ENCODE results near the gene METTL3.

The METTL3 gene

DNA sequence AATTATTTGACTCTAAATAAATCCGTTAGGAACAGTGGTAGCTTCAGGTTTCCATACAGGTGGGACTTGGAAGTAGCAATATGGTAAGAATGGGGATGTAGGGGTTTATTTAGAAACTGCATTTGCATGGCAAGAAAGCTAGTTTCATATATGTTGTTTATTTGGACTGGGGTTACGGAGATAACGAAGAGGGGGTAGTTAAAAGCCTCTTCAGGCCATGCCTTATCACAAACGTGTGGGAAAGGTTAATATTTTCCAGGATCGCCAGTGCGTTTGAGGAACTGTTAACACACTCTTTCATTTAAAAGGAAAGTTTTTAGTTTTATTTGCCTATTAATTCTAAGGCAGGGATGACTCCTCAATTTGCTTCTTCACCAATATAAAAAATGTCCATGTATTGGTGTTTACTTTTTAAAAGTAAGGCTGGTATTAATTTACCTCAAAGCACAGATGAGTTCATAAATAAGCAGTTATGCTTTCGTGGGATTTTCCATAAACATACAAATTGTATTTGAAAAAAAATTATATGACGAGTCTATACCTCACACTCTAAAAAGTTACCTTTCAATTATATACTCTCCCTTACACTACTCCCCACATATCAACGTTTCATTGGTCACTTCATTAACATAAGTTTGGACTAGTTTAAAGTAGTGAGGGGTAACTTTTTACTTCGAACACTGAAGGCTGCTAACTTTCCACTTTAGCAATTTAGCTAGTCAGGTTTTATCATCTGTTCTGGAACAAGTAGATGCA, 35.2 kb downstream of the METTL3 start:
- FAIRE-seq = peak; percentile 76

DNA sequence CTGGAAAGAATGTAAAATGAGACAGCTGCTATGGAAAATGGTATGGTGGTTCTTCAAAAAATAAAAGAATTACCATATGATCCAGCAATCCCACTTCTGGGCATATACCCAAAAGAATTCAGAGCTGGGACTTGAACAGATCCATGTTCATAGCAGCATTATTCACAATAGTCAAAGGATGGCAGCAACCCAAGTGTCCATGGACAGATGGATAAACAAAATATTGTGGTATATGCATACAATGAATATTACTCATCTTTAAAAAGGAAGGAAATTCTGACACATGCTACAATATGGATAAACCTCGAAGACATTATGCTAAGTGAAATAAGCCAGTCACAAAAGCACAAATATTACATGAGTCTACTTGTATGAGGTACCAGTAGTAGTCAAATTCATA, 43.5 kb downstream of the METTL3 start:
- FAIRE-seq = no peak

DNA sequence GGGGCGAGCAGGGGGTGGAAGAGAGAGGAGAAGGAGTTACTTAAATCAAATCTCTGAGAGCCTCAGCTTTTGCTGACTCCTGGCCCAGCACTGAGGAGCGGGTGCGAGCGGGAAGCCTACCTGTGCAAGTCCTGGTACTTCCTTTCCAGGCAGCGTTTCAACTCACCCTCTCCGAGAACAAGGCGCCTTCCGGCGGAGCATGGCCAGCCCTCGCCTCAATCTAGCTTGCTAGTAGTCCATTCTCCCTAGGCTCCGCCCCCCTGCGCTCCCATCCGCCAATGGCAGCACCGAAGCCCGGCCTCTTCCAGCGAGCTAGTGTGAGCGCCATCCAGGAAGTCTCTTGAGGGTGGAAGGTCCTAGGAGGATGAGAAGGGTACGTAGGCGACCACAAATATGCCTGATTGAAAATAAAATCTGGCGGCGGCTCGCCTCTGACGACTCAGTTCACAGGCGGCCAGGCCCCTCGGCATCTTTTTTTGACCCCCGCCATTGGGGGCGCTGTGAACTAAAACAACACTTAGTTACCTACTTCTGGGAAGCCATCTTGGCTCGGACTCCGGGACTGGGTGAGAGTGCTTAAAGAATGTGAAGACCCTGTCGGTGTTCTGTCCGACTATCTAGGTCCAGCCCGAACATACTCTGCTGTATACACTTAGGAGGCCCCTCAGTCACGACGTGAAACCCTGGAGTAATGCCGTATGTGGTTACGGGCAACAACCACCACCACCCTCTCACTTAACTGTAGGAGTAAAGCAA, 55.0 kb downstream of the METTL3 start, which contains the start of gene CHD8:
Gene CHD8 (minus strand): TSS at position 212 of the 756 bp plus-strand sequence. CDS start 24,480 bp downstream, outside the sequence.
- FAIRE-seq = peak; percentile 99

DNA sequence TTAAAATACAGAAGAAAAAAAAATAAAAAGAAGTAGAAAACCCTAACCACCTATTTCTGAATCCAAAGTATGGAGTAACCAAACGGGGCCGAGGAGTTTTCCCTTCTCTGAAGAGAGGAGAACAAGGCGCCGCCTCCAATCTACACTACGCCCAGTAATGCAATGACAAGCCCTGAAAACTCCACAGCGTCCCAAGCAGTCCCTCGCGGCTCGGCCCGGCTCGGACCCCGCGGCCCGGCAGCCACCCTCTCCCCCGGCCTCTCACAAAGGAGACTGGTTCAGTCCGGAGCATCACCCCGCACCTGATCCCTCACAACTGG, 55.6 kb downstream of the METTL3 start:
- FAIRE-seq = no peak

DNA sequence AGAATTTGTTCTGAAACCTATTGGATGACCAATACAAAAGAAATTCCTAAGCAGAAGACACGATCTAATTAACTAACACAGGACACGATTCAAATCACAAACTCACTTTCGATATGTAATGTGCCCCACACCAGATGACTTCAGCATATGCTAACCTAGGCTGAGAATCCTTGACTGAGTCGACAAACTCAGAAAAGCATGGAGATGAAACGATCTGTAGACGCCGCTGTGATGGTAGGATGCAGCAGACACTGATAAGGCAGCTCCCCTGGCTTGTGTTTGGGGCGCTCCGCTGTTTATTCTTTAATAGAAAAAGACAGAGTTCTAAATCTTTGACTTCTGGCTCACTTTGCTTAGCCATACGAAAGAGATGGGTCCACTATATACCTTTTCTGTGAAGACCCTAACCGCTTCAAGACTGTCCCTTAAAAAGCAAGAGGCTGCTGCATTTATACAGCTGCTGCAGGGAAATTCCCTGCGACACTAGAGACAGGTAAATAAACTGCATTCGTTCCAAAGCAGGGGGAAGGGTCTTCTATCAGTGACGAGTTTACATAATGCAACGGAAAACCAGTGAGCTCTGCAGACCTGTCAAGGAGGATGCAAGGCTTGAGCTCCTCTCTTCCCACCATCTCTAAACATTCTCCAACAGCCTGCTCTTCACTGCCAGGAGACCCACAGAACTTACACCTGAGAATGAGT, 56.1 kb downstream of the METTL3 start:
- FAIRE-seq = no peak

DNA sequence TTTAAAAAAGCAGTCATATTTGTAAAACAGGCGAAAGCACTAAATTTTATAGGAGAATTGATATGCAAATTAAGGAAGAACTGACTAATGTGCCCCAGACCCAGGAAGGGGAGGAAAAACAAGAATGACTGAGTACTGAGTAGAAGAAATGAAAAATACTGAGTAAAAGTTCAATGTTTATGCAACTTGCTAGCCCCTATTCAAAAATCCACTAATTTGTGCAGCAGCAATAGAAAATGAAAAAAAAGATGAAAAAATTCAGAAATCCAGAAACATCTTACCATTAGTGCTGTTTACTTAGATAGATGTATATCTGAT, 61.3 kb downstream of the METTL3 start:
- no peak for FAIRE-seq
